H54 (cell line): ENCODE results near the gene IQGAP3.

Experiments
- DNase-seq: peaks from one replicate; pipeline ENCODE4 v3.0.0; 2011; ENCODE audit warnings: low spot score, mixed read lengths; ENCODE audit not compliant: insufficient read length
- FAIRE-seq: peaks from 3 replicates; lab custom pipeline; 2011; peaks lifted over from hg19 to GRCh38; lab: Jason Lieb, UNC
- POLR2A ChIP-seq: IDR thresholded peaks from 2 replicates; pipeline ENCODE4 v1.6.1; 2011; ENCODE audit warnings: low read depth, mild to moderate bottlenecking, low read length

Gene IQGAP3

DNA sequence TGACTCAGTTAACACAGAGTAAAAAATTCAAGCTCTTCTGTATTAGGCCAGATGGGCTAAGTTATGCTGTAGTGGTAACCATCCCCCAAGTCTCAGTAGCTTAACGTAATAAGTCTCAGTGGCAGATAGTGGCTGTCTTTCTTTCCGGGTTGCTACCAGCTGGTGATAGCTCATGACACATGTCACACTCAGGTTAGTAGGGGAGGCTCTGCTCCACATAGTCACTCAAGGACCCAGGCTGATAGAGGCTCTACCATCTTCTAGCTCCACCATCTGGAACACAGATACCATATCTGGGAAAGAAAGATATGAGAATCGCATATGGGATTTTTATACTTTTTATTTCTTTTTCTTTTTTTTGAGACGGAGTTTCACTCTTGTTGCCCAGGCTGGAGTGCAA is 55.5 kb downstream of the IQGAP3 start:
- DNase-seq, result no peak
- no peak for TF ChIP-seq POLR2A
- no peak for FAIRE-seq

DNA sequence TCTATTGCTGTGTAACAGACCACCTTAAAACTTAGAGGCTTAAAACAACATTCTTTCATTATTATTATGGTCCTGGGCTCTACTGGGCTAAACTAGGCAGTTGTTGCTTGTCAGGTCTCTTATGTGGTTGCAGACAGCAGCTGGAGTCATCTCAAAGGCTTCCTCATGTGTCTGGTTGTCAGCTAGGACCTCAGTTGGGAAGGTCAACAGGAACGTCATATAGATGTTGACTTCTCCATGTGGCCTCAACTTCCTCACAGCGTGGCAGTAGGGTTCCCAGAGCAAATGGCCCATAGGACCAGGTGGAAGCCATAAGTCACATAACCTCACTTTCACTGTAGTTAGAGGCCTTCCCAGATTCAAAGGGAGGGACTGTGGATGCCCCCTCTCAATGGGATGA is 56.4 kb downstream of the IQGAP3 start:
- no peak for FAIRE-seq

DNA sequence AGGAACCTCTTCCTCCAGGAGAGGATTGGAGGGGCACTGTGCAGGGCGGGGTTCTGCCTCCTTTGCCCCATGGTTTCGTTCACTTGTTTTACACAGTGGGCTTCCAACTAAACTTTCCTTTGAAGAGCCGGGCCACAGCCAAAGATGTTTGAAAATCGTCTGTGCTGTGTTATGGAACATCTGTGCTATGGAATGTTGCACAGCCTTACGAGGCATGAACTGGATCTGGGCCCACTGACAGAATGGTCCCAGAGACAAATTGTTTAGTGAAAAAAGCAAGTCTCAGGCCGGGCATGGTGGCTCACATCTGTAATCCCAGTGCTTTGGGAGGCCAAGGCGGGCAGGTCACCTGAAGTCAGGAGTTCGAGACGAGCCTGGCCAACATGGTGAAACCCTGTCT is 59.2 kb downstream of the IQGAP3 start:
- no peak for TF ChIP-seq POLR2A
- FAIRE-seq (no peak), DNase-seq (no peak)

More for the DNA sequence above, 56.4 kb downstream of the IQGAP3 start:
- no peak for DNase-seq
- TF ChIP-seq POLR2A, result no peak

DNA sequence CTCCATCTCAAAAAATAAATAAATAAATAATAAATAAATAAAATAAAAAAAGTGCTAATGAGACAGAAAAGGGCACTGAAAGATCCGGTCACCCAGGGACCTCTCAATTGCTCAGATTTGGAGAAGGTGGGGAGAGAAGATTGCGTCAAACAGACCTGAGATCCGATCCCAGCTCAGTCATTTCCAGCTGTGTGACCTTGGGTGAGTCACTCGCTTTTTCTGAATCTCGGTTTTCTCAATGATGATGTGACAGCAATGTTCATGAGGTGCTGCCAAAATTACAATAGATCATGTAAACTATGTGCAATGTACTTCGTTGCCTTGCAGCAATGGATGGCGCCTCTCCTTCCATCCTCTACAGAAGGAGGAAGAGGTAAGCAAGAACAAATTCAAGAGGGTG is 60.7 kb downstream of the IQGAP3 start:
- FAIRE-seq (no peak), DNase-seq (no peak)
- no peak for TF ChIP-seq POLR2A

DNA sequence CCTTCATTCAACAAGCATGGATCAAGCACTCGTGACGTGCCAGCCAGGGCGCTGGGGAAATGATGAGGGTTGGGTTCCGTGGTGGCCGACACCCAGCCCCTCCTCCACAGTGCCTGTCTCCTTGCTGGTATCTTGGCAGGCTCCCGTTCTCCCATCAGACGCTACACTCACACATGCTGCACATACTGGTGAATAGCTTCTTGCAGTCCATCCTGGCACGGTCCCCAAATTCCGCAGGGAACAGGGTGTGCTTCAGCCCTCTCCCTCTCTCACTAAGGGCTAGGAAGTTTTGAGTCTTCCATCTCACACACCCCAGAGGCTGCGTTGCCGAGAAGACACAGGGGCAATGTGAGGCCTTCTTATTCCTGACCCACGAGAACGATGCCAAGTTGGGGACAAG is 61.7 kb downstream of the IQGAP3 start:
- no peak for DNase-seq
- TF ChIP-seq POLR2A, result no peak
- no peak for FAIRE-seq

DNA sequence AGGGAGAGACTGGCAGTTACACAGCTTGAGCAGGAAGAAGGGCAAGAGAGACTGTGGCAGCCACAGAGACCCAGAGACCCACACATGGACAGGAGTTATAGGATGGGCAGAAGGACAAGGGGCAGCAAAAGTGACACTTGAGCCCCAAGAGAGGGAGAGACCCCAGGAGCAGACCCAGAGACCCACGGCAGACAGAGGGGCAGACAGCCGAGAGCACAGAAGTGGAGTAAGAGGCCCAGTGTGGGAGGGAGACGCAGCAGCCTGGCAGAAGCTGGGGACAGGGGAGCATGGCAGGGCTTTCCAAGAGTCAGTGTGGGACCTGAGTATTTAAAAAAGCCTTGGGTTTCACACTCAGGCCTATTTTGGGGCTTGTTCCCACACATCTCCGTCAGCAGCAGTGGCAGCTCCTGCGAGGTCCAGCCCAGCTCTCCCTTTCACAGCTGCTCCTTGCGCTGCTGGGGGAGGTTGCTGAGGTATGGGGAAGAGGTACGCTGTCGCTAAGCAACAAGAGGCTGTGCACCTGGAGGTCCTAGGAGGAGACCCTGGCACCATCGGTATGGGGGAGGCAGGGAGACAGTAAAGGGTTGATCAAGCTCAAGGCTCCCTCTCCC is 62.8 kb downstream of the IQGAP3 start:
- no peak for TF ChIP-seq POLR2A

DNA sequence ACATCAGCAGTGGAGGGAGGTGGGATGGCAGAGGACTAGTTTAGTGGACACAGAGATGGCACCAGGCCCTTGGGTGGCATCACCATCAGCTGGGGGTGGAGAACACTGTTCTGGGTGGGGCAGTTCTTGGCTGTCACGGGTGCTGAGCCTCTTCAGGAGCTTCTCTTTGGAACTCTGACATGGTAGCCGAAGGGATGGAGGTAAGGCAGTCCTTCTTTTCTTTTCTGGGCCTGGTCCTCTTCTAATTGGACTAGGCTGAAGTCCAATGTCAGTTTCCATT is 63.5 kb downstream of the IQGAP3 start:
- FAIRE-seq (no peak), DNase-seq (no peak)
- TF ChIP-seq POLR2A, result no peak

More for the DNA sequence above, 62.8 kb downstream of the IQGAP3 start:
- DNase-seq (no peak), FAIRE-seq (no peak)

DNA sequence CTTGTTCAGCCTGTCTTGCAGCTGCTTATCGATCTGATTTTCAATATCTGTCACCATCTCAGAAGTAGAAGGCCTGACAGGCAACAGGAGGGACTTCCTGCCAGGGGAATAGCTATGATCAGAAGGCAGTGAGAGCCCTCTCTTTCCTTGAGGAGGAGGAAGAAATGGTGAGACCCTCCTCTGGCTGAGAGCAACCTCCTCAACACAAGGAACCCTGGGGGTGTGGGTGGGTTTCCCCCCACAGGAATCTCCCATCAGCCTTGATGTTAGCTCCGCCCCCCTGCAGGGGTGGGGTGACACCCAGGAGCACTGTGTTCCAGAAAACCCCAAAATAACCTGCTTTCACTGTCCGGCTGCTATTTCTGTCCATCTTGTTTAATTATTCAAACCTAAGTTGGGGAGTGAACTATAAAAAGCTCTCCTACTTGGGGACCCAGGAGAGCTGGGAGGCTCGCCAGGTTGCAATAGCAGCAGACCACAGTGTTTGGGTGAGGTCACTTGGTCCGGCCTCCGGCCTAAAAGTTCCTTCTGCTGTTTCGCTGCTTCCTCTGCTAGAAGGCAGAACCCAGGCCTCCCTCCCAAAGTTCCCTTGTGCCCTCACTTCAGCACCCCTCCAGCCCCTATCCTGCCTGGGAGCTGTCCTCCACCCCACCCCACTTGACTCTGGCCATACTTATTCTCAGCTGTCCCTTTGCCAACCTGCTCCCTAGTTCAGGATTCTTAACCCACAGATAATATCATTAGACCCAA is 64.0 kb downstream of the IQGAP3 start:
- DNase-seq (no peak), FAIRE-seq (no peak)
- TF ChIP-seq POLR2A, result no peak

DNA sequence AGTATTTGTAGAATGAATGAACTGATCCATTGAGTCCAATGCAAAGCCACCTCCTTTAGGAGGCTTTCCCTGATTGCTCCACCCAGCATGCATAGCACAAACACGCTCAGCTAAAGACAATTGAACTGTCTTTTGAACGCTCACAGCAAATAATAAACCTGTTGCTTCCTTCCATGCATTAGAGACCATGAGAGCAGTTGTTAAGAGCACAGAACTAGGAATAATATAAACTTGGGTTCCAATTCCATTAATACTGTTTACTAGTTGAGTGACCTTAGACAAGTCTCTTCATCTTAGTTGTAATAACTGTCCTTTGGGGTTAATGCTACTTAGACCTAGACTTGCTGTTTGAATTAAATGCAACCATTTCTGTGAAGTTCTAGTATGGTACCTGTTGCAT is 65.9 kb downstream of the IQGAP3 start:
- TF ChIP-seq POLR2A, result no peak
- no peak for FAIRE-seq
- DNase-seq, result no peak

DNA sequence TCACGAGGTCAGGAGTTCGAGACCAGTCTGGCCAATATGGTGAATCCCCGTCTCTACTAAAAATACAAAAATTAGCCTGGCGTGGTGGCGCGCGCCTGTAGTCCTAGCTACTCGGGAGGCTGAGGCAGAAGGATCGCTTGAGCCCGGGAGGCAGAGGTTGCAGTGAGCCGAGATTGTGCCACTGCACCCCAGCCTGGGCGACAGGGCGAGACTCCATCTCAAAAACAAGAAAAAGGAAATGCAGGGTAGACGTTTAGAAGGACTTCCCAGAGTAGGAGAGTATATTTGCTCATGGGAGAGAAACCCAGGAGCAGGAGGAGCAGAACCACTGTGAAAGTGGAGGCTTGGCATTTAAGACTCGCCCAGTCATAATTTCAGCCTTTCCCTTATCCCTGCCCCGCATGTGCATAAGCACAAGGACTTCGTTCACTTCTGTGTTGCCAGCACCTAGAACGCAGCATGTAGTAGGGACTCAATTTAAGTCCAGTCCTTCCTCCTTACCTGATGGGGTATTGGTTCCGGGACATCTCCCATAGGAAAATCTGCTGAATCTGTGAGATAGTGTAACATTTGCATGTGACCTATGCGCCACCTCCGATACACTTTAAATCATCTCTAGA is 66.6 kb downstream of the IQGAP3 start:
- no peak for TF ChIP-seq POLR2A
- no peak for DNase-seq
- FAIRE-seq, result no peak

DNA sequence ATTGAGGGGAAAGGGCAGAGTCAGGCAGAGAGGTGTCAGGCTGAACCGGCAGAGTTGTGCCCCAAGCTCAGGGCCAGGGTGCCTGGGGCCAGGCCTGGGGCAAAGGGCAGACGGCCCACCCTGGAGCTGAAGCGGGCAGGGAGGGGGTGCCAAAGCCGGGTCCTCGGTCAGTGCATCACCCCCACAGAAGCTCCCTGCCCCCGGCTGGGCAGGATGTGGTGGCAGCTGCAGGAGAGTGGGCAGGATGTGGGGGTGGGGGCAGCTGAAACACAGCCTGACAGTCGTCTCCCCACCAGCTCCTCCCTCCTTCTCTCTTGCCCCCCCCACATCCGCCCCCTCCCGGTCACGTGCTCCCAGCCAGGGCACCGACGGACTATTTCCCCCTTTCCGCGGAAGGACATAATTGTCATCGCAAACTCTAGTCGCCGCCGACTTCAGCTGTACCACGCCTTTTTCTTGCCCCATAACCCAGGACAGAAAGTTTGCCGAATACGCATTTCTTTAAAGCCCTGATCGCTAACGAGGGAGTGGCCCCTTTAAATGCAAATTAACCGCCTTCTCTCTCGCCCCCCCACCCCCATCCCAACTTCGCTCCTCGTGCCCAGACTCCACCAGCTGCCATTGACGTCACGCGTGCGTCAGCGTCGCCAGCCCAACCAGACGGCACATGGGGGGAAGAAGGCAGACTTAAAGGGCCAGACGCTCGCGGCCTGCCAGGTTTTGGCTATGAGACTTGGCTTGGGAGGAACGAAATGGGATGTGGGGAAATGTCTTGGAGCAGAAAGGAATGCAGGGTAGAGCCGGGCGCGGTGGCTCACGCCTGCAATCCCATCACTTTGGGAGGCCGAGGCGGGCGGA is 67.3 kb downstream of the IQGAP3 start:
- peak; percentile 43 for TF ChIP-seq POLR2A
- DNase-seq (peak; percentile 97), FAIRE-seq (no peak)

DNA sequence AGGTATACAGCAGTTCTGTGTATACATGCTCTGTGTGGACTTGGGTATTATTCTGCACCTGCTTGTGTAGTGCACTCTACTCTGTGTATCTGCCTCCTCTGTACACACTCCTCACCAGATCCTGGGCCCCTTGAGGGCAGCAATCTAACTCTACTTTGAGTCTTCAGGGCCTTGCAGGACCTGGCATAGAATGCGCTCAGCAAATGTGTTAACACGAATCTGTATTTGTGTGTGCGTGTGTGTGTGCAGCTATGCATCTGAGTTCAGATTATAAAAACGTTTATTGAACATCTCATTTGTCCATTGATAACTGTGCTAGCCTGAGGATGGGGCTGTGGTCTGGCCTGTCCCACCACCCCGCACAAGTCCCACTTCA is 67.9 kb downstream of the IQGAP3 start:
- FAIRE-seq (no peak), DNase-seq (no peak)
- TF ChIP-seq POLR2A, result no peak

DNA sequence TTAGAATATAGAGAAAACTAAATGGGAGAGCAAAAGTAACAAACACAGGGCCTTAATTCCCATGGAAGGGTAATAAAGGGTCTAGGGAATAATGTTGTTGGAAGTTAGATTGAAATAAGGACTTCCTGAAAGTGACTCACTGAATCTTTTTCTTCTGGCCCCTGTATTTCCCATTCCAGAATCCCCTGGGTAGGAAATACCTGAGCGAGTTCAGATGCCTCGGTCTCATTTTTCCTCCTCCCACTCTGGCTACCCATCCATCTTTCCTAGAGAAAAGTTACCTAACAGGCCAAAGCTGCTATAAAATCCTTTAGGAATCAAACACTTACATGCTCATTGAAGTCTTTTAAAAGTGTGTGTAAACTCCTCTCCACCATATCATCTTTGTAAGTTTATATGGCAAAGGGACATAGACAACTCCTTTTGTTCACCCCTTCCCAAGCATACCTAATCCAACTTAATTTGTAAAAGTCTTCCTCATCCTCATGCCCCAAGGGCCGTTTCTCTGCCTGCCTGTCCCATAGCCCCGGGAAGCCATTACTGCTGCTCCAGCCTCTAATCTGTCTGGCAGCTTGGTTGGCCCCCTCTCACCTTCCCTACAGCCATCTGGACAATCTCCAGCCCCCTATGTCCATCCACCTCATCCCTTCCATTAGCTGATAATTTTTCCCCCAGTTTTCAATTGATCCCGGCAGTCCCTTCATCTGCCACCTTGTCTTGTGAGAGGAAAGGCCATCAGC is 68.5 kb downstream of the IQGAP3 start:
- DNase-seq, result no peak
- FAIRE-seq, result no peak
- TF ChIP-seq POLR2A, result no peak

DNA sequence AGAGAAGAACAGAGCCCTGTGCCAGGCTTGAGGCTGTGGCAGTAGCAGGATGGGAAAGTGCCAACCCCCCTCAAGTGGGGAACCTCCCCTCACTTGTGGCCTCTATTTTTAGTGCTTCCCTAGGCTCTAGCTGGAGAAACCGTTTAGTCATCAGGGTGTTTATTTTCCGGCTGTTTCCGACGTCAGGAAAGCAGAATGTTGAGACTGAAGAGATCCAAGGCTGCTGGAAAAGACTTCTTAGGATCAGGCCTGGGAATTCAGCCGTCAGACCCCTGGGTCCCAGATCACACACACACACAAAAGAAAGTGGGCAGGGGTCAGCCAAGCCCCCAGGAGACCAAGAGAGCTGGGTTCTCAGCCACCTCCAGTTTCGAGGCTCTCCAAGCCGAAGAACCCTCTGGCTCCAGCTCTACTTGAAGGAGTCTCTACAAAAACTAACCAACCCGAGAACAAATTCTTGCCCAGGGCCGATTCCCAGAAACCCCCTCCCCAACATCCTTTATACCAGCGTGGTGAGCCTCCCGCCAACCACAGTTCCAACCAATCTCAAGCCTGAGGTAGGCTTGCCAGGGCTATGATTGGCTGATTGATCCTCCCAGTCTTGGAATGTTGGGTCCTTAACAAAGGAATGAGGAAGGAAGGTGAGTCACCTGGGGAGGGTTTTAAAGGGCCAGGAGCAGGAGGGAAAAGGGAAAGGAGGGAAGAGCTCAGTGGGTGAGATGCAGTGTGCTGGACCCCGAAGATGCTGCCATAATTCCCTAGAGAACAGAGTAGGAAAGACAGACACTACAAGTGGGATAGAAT is 69.3 kb downstream of the IQGAP3 start:
- DNase-seq (peak; percentile 94), FAIRE-seq (no peak)
- TF ChIP-seq POLR2A, result peak; percentile 61; the same call in 1 of the 2 replicates
